HG02938 (cell line): ENCODE measurements around the gene SH3BP5.

Experiments used
- ATAC-seq: cut with Tn5 transposase; IDR thresholded peaks from one replicate; pipeline ENCODE4 v1.9.1; 2021; ENCODE audit warnings: mild to moderate bottlenecking, moderate library complexity; ENCODE audit not compliant: unreplicated experiment

Gene SH3BP5

GRCh38 chr3:15300323-15301078 is 31.9 kb downstream of the SH3BP5 start:
- no peak for ATAC-seq

- no peak for ATAC-seq
These were observed 33.4 kb downstream of the SH3BP5 start for GRCh38 chr3:15299036-15299435.

GRCh38 chr3:15298504-15298903 is 33.9 kb downstream of the SH3BP5 start:
- ATAC-seq = no peak

- no peak for ATAC-seq
These were observed 34.6 kb downstream of the SH3BP5 start for GRCh38 chr3:15297608-15298350.

GRCh38 chr3:15295506-15295905 is 36.9 kb downstream of the SH3BP5 start:
- no peak for ATAC-seq

GRCh38 chr3:15294929-15295328 is 37.5 kb downstream of the SH3BP5 start:
- no peak for ATAC-seq

- no peak for ATAC-seq
These were observed 39.4 kb downstream of the SH3BP5 start for GRCh38 chr3:15292765-15293522.

- ATAC-seq = peak; percentile 83
These were observed 40.5 kb downstream of the SH3BP5 start for GRCh38 chr3:15291589-15292541.

GRCh38 chr3:15290736-15291135 is 41.6 kb downstream of the SH3BP5 start:
- ATAC-seq = no peak

- no peak for ATAC-seq
These were observed 42.7 kb downstream of the SH3BP5 start for GRCh38 chr3:15289661-15290060.

- ATAC-seq = no peak
These were observed 43.9 kb downstream of the SH3BP5 start for GRCh38 chr3:15288331-15289035.

GRCh38 chr3:15287565-15288330 is 44.6 kb downstream of the SH3BP5 start:
- no peak for ATAC-seq

GRCh38 chr3:15286022-15286421 is 46.4 kb downstream of the SH3BP5 start:
- ATAC-seq = no peak

- no peak for ATAC-seq
These were observed 48.1 kb downstream of the SH3BP5 start for GRCh38 chr3:15284121-15284889.

GRCh38 chr3:15283702-15284101 is 48.7 kb downstream of the SH3BP5 start:
- no peak for ATAC-seq

- no peak for ATAC-seq
These were observed 50.6 kb downstream of the SH3BP5 start for GRCh38 chr3:15281817-15282216.

GRCh38 chr3:15280853-15281532 is 51.4 kb downstream of the SH3BP5 start:
- no peak for ATAC-seq
